Osteocyte (in vitro differentiated cells): Measurements from ENCODE around the gene KLK3. TPM values are rescaled to one million over a fixed set of nuclear protein-coding genes. Genes with fewer than 3 reads are reported as not detected.
A peak's percentile ranks its signal among the peaks of the same experiment; 100 is the strongest.

Experiments used
- DNase-seq: peaks from one replicate; pipeline ENCODE4 v3.0.0; 2021; ENCODE audit warnings: mixed read lengths; ENCODE audit not compliant: unreplicated experiment; ENCODE audit errors: extremely low spot score
- H3K27ac Mint-ChIP-seq: one replicate; pipeline ENCODE4 v1.8.0; 2021; ENCODE audit warnings: mild to moderate bottlenecking, mixed read lengths; ENCODE audit not compliant: unreplicated experiment
- H3K27me3 Mint-ChIP-seq: one replicate; pipeline ENCODE4 v1.8.0; 2021; ENCODE audit warnings: mixed read lengths; ENCODE audit not compliant: unreplicated experiment
- H3K36me3 Mint-ChIP-seq: one replicate; pipeline ENCODE4 v1.8.0; 2021; ENCODE audit warnings: mixed read lengths; ENCODE audit not compliant: unreplicated experiment
- H3K4me1 Mint-ChIP-seq: one replicate; pipeline ENCODE4 v1.8.0; 2021; ENCODE audit warnings: mixed read lengths; ENCODE audit not compliant: unreplicated experiment
- H3K4me3 Mint-ChIP-seq: one replicate; pipeline ENCODE4 v1.8.0; 2021; ENCODE audit warnings: mild to moderate bottlenecking, moderate library complexity, mixed read lengths; ENCODE audit not compliant: unreplicated experiment
- H3K9me3 Mint-ChIP-seq: one replicate; pipeline ENCODE4 v1.8.0; 2021; ENCODE audit warnings: mixed read lengths; ENCODE audit not compliant: unreplicated experiment
- CTCF ChIP-seq: fragments of 200-600 bp; sonication (generic); IDR thresholded peaks from 2 replicates; pipeline ENCODE4 v1.5.0; 2021; ENCODE audit warnings: antibody characterized with exemption, mild to moderate bottlenecking, moderate library complexity
- total RNA-seq: library from RNA; stranded (reverse); gene quantifications from 2 replicates; pipeline ENCODE4 v1.2.1, GENCODE V29; 2021

The KLK3 gene
- total RNA-seq, 1 donor from 2014 or later, result not detected

GRCh38 chr19:50836543-50837195, 18.0 kb upstream of the KLK3 start:
- no peak for TF ChIP-seq CTCF
- H3K4me3 Mint-ChIP-seq, result peak overlapping the region; percentile 76
- no peaks in the 10 kb centered on the region for H3K27me3 Mint-ChIP-seq
- no peaks in the 10 kb centered on the region for H3K36me3 Mint-ChIP-seq
- no peaks in the 10 kb centered on the region for H3K9me3 Mint-ChIP-seq
- DNase-seq, result no peak
- no peak overlapping the region for H3K27ac Mint-ChIP-seq
- H3K4me1 Mint-ChIP-seq, result peaks cover 9% of the 10 kb centered on the region

GRCh38 chr19:50837300-50837699, 17.4 kb upstream of the KLK3 start:
- H3K27ac Mint-ChIP-seq, result no peak overlapping the region
- no peaks in the 10 kb centered on the region for H3K27me3 Mint-ChIP-seq
- H3K4me1 Mint-ChIP-seq, result peaks cover 9% of the 10 kb centered on the region
- H3K9me3 Mint-ChIP-seq, result no peaks in the 10 kb centered on the region
- no peak for DNase-seq
- TF ChIP-seq CTCF, result no peak
- no peak overlapping the region for H3K4me3 Mint-ChIP-seq
- no peaks in the 10 kb centered on the region for H3K36me3 Mint-ChIP-seq

GRCh38 chr19:50838239-50838638, 16.5 kb upstream of the KLK3 start:
- TF ChIP-seq CTCF, result no peak
- H3K27ac Mint-ChIP-seq, result no peak overlapping the region
- H3K36me3 Mint-ChIP-seq, result no peaks in the 10 kb centered on the region
- H3K4me3 Mint-ChIP-seq, result no peak overlapping the region
- no peak for DNase-seq
- no peaks in the 10 kb centered on the region for H3K27me3 Mint-ChIP-seq
- peaks cover under 1% of the 10 kb centered on the region for H3K9me3 Mint-ChIP-seq
- peaks cover 9% of the 10 kb centered on the region for H3K4me1 Mint-ChIP-seq

- no peak for DNase-seq
- Mint-ChIP-seq H3K4me3 (no peak overlapping the region), H3K4me1 (peaks cover 9% of the 10 kb centered on the region), H3K27me3 (no peaks in the 10 kb centered on the region), H3K36me3 (no peaks in the 10 kb centered on the region), H3K9me3 (peaks cover 5% of the 10 kb centered on the region), H3K27ac (no peak overlapping the region)
- TF ChIP-seq CTCF, result no peak
Observed at GRCh38 chr19:50839712-50840655, 14.7 kb upstream of the KLK3 start.

GRCh38 chr19:50842130-50842529, 12.6 kb upstream of the KLK3 start:
- no peak for TF ChIP-seq CTCF
- no peaks in the 10 kb centered on the region for H3K4me1 Mint-ChIP-seq
- H3K27ac Mint-ChIP-seq, result no peak overlapping the region
- no peaks in the 10 kb centered on the region for H3K27me3 Mint-ChIP-seq
- H3K9me3 Mint-ChIP-seq, result peaks cover 5% of the 10 kb centered on the region
- H3K4me3 Mint-ChIP-seq, result no peak overlapping the region
- DNase-seq, result no peak
- no peaks in the 10 kb centered on the region for H3K36me3 Mint-ChIP-seq
